HG02678 (cell line): ENCODE measurements around the gene MRPL38.
"Not testable (repeated sequence)": the region's sequence is repeated elsewhere in the genome, so short reads cannot be mapped to it uniquely, and the experiment has no call there.

Experiments used
- ATAC-seq: cut with Tn5 transposase; IDR thresholded peaks from one replicate; pipeline ENCODE4 v1.9.1; 2021; ENCODE audit warnings: mild to moderate bottlenecking, moderate library complexity; ENCODE audit not compliant: unreplicated experiment

MRPL38 gene

GRCh38 chr17:75897160-75898019 lies 7.3 kb downstream of the MRPL38 start:
- no peak for ATAC-seq

- ATAC-seq: peak; percentile 71
These were observed 8.1 kb downstream of the MRPL38 start, which contains the start of gene TRIM65 for GRCh38 chr17:75896415-75897159. TSS of gene TRIM65 (minus strand) at chr17:75896951. CDS start at chr17:75896937, 14 bp downstream.

DNA sequence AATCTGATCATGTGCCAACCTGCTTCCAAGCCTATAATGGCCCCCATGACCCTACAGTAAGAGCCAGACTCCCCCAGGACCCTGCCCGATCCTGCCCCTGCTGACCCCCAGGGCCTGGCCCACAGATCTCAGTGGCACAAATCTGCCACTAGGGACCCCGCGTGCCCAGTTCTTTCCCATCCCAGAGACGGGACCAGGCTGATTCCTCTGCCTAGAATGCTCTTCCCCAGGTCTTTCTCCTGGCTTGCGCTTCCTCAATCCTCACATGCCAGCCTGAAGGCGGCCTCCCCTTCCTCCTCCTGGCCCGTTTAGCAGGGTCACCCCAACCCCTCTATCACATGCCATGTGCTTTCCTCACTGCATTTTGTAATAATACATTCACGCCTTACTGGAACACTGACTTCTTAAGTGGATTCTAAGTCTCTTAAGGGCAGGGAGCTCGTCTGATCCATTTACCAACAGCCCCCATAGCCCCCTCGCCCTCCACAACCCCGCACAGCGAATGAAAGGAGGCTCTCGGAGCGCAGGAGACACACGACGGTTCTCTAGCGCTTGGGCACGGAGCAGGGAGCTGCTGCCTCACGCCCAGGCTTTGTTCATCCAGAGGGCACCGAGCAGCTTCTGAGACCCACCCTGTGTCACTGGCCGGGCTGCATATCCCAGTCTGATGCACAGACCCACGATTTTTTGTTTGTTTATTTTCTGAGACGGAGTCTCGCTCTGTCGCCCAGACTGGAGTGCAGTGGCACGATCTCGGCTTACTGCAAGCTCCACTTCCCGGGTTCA lies 9.1 kb downstream of the MRPL38 start:
- no peak for ATAC-seq

DNA sequence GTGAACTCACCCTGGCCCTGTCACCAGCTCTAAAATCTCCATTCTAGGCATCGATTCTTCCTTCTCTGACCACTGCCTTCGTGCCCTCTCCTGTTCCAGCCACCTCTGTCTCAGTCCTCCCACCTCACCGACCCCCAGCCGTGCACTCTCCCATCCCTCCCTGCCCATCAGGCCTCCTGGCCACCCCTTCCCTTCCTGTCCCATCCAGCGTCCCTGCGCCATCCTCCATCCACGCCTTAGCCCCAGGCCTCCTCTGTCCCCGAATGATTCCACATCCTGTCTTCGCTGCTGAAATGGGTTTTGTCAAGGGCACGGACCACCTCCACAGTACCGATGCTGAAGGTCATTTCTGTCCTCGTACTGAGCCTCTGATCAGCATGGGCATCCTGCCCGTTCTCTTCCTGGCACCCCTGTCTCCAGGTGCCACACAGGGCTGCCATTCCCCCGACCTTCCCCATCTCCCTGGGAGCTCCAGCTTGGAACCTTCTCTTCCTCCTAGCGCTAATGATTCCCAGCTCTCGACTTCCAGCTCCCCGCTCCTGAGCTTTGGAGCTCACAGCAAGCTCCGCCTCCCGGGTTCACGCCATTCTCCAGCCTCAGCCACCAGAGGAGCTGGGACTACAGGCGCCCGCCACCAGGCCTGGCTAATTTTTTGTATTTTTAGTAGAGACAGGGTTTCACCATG lies 10.5 kb downstream of the MRPL38 start:
- no peak for ATAC-seq

DNA sequence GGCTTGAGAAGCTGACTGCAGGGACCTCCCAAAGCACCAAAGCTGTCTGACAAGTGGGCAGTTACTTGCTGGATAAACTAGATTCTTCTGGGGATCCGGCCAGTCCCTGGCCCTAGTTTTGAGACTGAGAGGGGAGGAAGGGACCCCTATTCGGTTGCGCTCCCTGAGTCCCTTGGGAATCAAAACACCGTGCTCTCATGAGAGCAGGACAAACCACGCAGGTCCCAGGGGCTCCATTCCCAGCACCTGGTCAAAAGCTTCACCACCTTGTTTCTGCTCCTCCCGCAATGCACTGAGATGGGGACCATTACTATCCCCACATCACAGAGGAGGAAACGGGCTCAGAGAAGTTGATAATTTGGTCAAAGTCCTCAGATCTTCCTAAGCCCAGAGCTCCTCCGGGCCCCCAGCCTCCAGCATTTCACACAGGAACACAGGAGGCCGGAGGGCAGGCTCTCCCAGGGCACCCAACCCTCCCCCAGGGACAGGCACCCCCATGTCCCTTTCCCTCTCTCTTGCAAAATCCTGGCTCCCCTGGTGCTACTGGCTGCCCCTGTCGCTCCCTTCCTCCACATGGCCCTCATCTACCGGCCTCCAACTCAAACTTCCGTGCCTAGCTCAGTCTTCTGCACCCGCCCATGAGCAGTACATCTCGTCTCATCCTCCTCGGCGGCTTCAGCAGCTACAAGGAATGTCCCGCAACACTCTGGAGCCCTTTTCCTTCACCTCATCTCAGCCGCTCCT lies 11.2 kb downstream of the MRPL38 start:
- ATAC-seq: no peak

DNA sequence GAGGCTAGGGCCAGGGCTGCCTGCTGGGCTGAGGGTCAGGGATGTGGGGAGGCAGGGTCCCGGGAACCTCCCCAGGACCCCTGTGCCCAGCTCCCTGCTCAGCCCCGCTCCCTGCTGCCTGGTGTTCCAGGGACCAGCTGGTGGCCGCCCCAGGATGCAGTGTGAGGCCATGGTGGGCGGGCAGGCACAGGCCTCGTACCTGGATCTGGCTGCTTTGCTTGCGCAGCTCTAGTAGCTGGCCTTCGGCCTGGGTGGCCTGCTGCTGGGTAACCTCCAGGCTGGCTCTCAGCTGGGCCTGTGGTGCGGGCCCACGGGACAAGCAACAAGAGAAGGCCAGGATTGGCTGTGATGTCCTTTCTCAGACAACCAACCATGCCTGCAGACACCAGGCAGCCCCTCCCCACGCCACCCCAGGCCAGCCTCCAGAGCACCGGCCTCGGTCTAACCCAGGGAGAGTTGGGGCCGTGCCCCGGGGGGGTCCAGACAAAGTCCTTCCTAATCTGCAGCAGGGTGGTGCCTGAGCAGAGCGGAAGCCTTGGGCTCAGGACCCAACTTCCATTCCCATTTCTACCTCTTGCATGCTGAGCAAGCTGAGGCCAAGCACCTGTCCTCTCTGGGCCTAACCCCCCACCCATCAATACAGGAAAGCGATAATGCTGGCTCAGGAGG lies 12.0 kb downstream of the MRPL38 start:
- ATAC-seq: no peak

DNA sequence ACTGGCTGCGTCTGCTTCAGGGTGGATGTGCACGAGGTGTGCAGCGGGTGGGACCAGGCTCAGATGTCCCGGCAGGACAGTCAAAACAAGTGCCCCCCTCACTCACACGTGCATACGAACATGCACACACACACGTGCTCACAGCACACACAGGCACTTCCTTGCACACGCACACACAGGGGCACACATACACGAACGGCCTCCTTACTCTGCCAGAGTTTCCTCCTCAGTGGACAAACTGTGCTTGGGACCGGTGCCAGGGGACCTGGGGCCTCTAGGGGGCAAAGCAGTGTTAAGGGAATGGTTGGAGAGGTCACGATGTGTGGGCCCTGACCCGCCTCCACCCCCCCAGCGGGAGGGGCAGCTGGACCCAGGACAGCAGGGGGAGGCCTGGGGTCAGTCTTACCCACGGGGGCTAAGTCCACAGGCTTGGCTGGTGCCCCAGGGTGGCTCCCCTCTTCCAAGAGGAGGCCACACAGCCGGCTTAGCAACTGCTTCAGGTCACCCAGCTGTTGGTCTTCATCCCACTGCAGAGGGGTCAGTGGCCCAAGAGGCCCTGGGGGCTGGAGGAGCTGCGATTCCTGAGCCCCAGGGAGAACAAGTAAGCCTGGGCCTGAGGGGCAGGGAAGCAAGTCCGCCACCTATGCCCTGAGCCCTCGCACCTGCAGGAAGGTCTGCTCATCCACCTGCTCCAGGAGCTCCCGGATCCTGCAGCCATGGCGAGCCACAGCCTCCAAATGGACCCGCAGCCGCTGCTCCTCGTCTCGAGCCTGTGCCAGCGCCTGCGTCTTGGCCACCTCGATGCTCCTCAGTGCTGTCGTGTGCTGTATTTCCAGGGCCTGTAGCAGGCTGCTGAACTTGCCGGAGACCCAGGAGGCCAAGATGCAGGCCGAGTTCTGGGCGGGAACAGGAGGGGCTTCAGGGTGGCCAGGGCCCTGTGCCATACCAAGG lies 12.8 kb downstream of the MRPL38 start:
- ATAC-seq: no peak

- no peak for ATAC-seq
These were observed 13.6 kb downstream of the MRPL38 start for GRCh38 chr17:75891022-75891604.

GRCh38 chr17:75889454-75889853 lies 15.2 kb downstream of the MRPL38 start:
- ATAC-seq: no peak

DNA sequence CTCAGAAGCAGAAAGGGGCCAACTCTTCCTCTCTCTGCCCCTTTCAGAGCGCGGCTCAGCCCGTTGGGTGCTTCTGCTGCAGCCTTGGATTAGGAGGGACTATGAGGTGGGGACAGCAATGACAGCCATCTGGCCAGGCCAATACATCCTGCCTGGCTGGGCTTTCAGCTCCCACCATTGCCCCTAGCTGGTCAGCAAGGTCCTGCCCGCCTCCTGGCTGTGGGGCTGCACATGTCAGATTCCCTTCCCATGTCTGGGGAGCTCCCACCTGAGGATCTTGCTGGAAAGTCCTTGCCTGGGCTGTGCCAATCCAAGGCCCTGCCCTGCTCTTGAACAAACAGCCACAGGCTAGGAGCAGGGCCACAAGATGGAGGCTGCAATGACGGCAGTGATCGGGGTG lies 16.2 kb downstream of the MRPL38 start:
- ATAC-seq: no peak

GRCh38 chr17:75885860-75886259 lies 18.8 kb downstream of the MRPL38 start:
- ATAC-seq: not testable (repeated sequence)

DNA sequence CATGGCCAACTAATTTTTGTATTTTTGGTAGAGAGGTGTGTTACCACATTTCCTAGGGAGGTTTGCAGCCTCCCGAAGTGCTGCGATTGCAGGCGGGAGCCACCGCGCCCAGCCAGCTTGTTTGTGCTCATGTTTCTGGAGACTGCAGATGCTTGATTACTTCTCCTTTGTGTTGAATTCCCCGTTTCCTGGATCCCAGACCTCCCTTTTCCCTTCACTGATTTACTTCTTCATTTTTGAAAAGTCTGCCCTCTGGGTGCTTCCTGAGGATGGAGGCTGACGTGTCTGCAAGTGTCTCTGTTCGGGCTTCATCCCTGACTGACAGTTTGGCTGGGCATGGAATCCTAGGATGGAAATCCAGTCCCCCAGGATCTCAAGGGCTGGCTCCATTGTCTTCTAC lies 19.3 kb downstream of the MRPL38 start:
- no peak for ATAC-seq

DNA sequence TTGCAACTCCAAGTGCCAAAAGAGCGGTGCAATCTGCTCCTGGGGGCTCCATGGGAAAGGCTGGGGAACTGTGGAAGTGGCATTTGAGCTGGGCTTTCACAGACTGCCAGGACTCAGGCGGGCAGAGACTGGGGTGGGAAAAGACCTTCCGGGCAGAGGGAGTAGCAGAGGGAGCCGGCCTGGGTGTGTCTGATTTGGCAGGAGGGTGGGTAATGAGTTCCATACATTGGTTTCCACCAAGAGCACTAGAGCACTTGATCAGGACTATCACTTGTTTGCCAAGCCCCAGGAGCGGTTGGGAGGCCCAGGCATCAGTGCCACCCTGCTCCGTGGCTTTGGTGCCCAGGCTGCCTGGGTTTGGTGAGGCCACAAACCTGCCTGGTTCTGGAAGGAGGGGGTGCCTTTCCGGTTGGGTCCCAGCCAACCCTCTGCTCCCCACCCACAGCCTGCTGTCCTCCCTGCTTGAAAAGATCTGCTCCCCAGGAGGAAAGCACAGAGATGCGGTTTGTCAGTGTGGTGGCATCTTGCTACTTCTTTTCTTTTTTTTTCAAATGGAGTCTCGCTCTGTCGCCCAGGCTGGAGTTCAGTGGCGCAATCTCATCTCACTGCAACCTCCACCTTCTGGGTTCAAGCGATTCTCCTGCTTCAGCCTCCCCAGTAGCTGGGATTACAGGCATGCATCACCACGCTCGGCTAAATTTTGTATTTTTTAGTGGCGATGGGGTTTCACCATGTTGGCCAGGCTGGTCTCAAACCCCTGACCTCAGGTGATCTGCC lies 22.8 kb downstream of the MRPL38 start:
- ATAC-seq: no peak

- ATAC-seq: no peak
These were observed 24.4 kb downstream of the MRPL38 start for GRCh38 chr17:75880266-75880665.

- ATAC-seq: no peak
These were observed 26.3 kb downstream of the MRPL38 start, which contains the start of gene TRIM47 for GRCh38 chr17:75878174-75878998. TSS of gene TRIM47 (minus strand) at chr17:75878581. CDS start at chr17:75878548, 33 bp downstream.

DNA sequence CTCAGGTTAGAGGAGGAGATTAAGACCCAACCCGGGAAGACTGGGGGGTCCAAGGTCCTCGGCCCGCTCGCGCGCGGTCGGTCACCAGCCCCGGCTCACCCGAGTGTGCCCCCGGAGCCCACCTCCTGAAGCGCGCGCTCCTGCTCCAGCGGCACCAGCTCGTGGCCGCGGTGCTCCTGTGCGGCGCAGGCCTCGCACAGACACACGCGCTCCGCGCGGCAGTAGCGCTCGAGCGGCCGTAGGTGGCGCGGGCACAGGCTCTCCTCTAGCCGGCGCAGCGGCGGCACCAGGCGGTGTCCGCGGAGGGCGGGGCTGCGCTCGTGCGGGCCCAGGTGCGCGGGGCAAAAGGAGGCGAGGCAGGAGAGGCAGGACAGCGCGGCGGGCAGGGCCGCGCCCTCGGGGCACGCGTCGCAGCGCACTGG lies 26.9 kb downstream of the MRPL38 start:
- peak; percentile 53 for ATAC-seq
